GM21529 (cell line): ENCODE measurements around the gene ABHD2.
A peak's percentile ranks its signal among the peaks of the same experiment; 100 is the strongest.
"Not testable (repeated sequence)": the region's sequence is repeated elsewhere in the genome, so short reads cannot be mapped to it uniquely, and the experiment has no call there.

Source experiments
- ATAC-seq: cut with Tn5 transposase; IDR thresholded peaks from one replicate; pipeline ENCODE4 v1.9.1; 2021; ENCODE audit not compliant: unreplicated experiment

ABHD2 gene

DNA sequence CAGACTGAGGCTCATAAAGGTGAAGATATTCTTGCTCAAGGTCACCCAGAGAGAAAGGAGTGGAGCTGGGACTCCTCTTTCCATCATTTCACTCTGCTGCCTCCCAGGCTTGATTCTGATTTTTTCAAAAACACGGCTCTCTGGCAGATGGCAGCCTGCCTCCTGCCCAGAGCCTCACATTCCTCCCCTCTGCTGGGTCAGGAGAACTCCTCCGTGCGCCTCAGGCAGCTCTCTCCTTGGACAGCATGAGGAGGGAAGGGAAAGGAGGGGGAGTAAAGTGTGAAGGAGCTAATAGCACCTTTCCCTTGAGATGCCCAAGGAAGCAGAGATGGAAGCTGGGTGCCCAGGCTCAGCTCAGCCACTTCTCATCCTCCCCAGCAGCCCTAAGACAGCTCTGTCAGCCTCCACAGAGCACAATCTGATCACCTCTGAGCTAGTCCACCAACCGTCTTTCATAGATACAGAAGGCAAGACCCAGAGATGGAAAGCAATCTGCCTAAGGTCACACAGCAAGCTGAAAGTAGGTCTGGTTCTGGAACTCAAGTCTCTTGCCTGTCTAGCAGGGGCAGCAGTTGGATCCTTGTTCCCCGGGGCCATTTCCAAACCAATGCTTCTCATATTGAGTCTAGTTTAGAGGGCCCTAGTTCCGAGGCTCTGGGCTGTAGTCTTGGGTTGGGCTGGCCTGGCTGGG lies 129.6 kb downstream of the ABHD2 start:
- no peak for ATAC-seq

DNA sequence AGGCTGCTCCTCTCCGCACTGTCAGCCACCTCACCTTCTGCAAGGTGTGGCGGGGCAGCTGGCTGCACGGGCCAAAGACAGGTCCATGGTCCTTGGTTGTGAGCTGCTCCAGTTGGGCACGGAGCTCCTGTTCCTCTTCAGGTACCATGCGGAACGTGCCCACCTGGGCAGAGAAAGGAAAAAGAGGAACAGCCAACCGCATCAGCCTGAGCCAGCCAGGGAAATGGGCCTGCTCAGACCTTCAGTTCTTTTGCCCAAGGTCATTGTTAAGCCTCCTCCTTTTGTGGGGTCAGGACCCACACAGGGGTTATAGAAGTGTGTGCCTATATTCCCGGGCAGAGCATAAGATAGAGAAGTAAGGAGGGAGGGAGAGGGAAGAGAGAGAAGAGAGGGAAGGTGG lies 130.3 kb downstream of the ABHD2 start:
- no peak for ATAC-seq

DNA sequence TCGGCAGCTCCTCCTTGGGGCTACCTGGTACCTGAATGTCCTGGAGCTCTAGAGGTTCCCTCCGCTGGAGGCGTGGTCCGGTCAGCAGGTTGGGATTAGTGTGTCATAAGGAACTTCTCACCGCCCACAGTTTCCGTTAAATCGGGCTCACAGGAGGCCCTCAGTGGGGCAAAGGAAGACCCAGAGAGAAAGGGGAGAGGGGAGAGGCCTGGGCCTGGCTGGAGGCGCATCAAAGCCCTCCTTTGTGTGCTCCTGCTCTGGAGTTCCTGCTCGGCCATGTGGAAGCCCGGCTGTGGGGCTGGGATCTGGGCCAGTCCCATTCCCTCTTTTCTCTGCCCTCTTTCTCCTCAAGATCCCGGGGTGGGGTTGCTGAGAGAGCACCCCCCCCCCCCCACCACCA lies 133.3 kb downstream of the ABHD2 start, which contains the start of gene RLBP1:
Gene RLBP1 (minus strand): TSS at position 37 of the 400 bp plus-strand sequence. CDS start 2,604 bp downstream, outside the sequence.
- ATAC-seq = no peak

DNA sequence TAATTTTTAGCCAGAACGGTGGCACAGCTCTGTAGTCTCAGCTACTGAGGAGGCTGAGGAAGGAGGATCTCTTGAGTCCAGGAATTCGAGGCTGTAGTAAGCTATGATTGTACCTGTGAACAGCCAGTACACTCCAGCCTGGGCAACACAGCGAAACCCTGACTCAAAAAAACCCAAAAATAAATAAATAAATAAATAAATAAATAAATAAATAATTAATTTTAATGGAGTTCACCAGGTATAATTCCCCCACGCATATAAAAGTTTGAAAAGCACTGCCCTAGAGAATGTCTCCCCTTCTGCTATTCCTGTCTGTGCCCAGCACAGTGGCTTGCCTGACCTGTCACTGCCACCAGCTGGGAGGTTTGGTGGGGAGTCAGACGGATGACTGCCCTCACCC lies 137.3 kb downstream of the ABHD2 start:
- ATAC-seq = no peak

DNA sequence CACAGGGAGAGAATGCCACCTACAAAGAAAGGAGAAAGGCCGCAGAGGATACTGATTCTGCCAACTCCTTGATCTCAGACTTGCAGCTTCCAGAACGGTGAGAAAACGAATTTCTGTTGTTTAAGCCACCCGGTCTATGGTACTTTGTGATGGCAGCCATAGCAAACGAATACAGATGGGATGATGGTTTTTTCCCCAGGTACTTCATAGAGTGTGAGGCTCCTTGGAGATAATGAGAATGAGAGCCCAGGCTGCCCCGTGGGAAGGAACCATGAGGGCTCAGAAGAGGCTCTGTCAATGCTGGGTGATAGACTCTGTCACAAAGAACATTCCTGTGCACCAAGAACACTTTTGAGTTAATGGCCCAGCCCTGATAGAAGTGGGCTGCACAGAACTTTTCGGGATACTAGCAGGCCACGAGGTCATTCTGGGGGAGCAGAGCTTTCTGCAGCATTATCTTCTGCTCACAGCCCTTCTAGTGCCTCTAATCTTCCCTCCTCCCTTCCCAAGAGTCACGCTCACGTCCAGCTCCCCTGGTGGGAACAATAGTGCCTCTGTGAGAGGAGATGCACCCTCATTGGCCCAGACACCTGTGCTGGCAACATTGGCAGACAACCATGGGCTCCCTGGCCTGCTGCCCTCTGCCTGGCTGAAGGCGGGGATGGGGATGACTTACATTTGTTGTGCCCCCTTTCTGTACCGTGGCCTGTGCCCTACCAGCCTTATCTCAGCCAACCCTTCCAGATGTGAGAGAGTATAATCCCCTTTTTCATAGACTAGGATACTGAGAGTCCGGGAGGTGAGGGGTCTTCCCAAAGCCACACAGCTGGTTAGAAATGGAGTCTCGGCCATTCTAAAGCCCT lies 138.3 kb downstream of the ABHD2 start:
- no peak for ATAC-seq

DNA sequence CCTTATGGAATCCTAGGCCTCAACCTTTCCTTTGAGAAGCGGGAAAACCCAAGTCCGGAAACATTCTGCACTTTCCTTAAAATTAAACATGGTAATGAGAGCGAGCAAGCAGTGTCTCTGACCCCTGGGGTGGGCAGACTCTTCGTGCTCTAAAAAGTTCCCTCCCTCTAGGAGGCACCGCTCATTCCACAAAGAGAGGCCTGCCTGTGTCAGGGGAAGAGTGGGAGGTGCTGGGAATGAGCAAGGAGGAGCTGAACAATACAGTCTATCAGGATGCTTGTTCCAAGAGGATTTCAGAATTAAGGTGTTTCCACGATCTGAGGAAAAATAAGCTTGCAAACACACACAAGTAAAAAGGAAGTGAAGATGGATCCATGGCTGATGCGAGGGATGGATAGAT lies 139.2 kb downstream of the ABHD2 start:
- ATAC-seq = no peak

DNA sequence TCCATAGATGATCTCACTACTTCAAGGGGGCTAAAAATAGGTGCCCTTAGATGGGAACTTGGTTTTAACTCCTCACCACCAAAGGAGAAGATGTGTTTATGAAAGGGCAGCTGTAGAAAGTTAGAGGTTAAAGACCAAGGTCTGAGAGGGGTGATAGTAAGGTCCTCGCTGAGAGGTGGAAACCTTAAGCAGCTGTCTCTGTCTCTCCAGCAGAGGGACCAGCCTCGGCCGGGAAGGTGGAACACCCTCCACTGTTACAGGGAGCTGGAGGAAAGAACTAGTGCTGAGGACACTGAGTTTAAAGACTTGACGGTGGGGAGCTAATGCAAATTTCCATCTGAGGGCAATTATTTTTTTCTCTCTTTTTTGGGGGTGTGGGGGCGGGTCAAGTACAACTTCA lies 142.0 kb downstream of the ABHD2 start:
- no peak for ATAC-seq

DNA sequence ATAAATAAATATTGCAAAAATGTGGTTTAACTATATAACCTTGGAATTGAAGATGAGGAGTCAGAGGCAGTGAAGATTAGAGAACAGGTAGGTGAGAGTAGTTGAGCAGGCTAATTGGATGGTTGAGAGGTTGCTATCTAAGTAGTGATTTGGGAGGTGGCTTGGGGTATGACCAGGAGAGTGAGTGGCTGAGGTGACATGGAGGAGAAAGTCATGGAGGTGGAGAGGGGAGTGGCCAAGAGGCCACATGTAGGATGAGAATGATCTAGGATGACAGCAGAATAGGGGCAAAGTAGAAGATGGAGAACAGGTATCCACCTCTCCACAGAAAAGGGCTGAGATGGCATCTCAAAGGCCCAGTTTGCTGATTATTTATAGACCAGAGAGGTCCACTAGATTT lies 143.6 kb downstream of the ABHD2 start:
- ATAC-seq = no peak

DNA sequence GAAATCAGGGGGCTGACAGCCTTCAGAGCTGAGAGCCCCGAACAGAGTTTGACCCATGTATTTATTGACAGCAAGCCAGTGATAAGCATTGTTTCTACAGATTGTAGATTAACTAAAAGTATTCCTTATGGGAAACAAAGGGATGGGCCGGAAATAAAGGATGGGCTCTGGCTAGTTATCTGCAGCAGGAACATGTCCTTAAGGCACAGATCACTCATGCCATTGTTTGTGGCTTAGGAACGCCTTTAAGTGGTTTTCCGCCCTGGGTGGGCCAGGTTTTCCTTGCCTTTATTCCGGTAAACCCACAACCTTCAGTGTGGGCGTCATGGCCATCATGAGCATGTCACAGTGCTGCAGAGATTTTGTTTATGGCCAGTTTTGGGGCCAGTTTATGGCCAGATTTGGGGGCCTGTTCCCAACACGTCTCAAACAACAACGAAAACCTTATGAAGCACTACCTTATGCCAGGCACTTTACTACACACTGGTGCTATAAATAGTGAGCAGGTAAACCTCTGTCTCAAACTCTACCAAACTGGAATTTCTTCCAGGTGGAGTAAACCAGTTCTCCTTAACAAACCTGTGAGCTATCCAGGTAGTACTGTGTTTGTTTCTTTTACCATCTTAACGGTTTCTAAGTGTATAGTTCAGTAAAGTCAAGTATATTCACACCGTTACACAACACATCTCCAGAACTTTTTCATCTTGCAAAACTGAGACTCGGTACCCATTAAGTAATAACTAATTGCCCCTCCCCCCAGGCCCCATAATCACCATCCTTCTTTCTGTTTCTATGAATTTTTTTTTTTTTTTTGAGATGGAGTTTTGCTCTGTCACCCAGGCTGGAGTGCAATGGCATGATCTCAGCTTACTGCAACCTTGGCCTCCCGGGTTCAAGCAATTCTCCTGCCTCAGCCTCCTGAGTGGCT lies 151.9 kb downstream of the ABHD2 start:
- ATAC-seq = not testable (repeated sequence)

DNA sequence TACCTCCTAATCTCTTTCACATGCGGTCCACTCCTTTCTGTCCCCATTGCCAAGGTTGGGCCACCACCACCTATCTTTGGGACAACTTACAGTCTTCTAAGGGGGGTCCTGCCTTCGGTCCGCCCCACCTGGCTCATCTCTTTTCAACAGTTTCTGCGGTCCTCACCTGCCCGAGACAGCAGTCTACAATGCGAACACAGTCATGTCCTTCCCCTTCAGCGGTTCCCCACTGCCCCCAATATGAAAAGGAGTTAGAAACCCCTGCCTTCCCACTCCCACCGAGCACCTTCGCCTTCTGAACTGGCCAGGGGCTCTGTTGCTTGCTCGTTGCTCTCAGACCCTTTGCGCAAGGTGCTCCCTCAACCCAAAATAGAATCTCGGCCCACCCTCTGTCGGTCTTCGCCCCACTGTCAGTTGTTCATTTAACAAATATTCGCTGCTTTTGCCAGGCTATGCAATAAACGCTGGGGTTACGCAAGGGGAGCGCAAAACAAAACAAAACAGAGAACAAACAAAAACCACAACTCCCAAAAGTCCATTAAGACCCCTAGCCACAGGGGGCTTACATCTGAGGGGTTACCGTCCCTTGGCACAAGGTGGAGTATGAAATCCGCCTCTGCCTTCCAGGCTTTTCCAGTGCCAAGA lies 154.9 kb downstream of the ABHD2 start:
- ATAC-seq = no peak

DNA sequence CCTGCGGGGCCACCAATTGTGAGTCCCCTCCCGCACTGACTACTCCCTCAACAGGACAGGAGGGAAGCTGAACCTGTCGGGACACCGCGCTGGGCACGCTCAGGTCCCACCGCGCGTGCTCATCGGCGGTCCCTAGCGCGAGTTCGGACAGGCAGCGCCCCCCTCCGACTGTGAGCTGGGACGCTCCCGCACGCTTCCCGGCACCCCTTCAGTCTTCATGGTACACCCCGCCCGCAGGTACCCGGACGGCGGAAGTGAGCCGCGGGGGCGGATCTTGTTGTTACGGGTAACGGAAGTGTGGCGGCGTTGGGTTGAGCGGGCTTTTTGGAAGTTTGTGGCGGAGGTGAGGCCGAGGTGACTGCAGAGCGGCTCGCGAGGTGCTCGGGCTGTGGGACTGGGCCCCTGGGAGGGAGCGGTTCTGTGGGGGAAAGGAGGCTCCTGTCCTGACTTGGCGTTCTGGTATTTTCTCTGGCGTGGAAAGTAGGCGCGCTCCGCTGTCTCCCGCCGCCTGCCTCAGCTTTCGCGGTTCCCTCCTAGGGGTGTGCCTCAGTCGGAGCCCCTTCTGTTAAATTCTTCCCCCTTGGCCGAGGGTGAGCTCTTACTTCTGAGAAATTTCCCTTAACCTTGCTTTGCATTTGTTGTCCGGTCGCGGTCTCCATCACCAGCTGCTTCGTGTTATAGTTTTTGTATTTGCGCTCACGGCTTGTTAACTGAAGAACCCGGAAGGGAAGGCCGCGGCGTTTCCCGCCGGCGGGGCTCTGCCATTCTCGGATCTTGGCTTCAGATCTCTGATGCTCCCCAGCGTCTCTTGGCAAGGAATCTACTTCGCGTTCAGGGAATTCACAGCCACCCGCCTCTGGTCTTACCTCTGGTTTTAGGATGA lies 155.7 kb downstream of the ABHD2 start, which contains the start of gene FANCI:
Gene FANCI (plus strand): TSS at position 289 of the 883 bp plus-strand sequence. CDS start 3,669 bp downstream, outside the sequence.
- ATAC-seq = peak; percentile 92

DNA sequence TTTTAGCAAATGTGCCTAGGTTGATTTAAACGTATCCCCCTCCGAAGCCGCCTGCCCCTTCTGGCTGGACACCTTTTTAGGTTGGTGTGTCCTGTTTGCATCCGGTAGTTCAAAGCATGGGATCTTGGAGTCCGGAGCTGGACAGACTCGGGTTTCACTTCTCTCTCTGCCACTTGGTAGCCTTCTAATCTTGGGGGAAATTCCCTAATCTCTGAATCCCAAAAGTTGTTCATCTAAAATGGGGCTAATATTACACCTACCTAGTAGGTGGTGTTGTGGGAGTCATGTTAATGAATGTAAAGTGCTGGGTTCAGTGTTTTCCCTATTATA lies 156.3 kb downstream of the ABHD2 start:
- ATAC-seq = no peak

DNA sequence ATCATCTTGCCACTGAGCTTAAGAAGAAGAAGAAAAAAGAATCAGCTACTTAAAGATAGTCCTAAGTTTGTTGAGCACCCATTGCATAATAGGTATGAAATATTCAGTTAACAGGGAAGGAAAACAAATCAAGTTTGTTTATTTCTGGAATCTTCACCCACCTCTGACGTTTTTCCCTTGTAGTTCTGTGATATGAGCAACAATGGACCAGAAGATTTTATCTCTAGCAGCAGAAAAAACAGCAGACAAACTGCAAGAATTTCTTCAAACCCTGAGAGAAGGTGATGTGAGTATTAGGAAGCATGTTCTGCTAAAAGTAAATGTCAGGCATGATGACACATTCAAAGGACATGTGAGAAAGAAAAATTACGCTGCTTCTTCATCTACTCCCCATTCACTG lies 159.2 kb downstream of the ABHD2 start:
- no peak for ATAC-seq

DNA sequence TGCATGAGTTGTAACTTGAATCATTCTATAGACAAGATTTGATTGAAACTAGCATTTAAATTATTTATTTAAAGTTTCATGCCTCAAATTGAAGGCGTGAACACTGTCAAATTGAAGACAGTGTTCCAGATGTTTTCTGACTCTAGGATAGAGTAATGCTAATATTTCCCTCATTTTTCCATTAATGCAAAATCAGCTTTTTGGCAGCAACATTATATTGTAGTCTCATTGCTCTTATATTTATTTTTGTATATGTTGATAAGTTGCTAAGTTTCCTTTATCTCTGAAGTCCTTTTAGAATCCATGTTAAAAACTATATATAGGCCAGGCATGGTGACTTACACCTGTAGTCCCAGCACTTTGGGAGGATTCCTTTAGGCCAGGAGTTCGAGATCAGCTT lies 160.3 kb downstream of the ABHD2 start:
- no peak for ATAC-seq

DNA sequence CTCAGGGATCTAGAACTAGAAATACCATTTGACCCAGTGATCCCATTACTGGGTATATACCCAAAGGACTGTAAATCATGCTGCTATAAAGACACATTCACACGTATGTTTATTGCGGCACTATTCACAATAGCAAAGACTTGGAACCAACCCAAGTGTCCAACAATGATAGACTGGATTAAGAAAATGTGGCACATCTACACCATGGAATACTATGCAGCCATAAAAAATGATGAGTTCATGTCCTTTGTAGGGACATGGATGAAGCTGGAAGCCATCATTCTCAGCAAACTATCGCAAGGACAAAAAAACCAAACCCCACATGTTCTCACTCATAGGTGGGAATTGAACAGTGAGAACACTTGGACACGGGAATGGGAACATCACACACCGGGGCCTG lies 161.9 kb downstream of the ABHD2 start:
- not testable (repeated sequence) for ATAC-seq
